ENCODE results near the gene APRT.
A peak's percentile ranks its signal among the peaks of the same experiment; 100 is the strongest.
"Not testable (repeated sequence)": the region's sequence is repeated elsewhere in the genome, so short reads cannot be mapped to it uniquely, and the experiment has no call there.

APRT gene

DNA sequence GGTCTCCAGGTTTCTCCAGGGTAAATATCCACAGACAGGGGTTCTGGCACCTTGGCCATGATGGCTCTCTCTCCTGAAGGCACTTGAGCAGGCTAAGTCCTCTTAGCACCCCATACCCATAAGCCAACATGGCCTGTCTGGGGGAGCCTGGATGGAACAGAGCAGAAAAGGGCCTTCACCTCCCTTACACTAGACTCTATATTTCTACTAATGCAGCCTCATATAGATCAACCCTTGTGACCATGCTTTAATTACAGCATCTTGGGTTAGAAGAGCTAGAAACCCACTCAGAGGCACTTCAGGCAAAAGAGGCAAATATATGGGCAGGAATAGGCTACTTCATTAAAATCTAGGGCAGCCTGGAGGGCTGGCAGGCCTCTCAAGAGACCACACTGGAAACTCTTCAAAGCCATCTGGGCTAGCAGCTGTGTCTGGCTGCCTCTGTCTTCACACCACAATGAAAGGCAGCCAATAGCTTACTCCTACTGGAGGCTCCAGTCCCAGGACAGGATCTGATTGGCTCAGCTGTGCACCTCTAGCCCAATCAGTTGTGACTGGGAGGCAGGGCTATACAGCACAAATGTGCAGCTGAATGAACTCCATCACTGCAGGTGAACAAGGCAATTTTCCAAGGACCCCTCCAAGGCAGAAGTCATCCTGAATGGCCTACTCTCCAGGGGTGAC is 12.8 kb downstream of the APRT start:
- DNase-seq (ENCODE audit: low read depth, low spot score): peak; percentile 99
- H3K4me3 ChIP-seq (ENCODE audit: low read length): peak overlapping the region; percentile 53

DNA sequence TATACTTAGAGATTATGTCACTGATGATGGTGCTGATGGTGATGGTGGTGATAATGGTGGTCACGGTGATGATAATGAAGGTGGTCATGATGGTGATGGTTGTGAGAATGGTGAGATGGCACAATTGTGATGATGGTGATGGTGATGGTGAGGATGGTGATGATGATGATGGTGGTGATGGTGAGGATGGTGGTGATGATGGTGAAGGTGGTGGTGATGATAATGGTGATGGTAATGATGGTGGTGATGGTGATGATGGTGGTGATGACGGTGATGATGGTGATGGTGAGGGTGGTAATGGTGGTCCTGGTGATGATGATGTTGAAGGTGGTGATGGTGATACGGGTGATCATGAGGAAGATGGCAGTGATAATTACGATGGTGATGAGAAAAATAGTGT is 13.7 kb downstream of the APRT start:
- H3K4me3 ChIP-seq (ENCODE audit: low read length): no peak overlapping the region
- DNase-seq (ENCODE audit: low read depth, low spot score): no peak

DNA sequence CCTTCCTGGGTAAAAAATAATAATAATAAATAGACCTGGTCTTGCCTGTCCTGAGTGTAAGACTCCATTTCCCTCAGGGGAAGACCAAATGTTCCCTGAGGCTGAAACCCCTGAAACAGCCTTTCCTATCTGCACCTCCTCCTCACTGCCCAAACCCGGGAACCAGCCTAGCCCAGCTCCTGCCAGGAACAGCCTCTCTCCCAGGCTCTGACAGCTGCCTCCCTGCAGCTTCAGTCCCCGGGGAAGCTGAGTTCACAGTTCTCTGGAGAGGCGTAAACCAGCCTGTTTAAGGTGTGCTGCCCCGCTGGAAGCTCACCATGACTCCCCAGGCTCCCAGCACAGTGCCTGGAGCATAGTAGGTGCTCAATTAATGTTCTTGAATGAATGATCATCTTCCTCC is 15.4 kb downstream of the APRT start:
- no peak overlapping the region for H3K4me3 ChIP-seq (ENCODE audit: low read length)

DNA sequence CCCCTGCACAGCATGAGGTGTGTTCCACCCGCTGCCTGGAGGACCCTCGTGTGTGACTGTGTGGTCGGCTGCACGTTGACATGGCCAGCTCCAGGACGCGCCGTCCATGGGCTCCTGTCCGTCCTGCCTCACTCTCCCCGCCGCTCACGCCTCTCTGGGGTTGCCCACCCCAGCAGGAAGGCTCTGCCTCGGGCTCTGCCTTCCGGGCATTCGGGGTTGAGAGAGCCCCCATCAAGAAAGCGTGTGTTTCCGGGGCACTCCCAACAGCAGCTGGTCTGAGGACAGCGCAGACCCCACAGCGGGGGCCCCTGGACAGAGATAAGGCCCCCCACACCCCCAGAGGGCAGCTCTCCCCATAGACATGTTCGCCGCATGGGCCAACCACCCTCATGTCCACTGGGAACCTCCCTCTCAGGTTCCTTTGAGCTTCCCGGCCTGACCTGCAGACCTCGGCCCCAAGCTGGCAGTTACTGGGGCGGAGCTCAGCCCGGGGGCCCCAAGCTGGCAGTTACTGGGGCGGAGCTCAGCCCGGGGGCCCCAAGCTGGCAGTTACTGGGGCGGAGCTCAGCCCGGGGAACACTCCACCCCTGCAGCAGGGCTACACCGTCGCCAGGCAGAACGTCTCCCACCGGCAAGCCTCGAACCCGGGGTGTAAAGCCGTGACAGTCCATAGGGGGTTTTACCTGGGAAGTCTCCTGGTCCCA is 18.3 kb downstream of the APRT start:
- peak; percentile 83 for DNase-seq (ENCODE audit: low read depth, low spot score)

More for the DNA sequence above, 15.4 kb downstream of the APRT start:
- DNase-seq (ENCODE audit: low read depth, low spot score): no peak

DNA sequence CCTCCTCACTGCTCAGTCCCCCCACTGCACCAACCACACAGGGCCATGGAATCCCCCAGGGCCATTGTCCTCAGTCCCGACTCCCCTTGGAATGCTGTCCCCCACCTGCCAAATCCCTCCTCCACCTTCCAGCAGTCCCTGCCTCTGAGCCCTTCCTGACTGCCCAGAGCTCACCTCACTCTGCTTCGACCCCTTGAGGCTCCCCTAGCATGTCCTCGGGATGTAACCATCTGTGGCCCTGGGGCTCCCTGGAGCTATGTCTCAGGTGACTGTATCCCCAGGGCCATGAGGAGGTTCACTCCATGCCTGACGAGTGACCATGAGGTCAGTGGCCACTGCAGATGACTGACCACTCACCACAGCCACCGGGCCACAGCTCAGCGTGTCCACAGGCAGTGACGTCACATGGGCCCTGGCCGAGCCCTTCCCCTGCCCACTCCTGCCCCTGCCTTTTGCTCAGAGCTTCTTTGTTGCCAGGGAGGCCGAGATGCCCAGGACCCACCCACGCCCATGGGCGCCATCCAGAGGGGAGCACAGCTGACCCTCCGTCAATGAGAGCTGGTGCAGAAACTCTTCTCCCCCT is 19.0 kb downstream of the APRT start:
- no peak for DNase-seq (ENCODE audit: low read depth, low spot score)
- peak overlapping the region; percentile 66 for H3K4me3 ChIP-seq (ENCODE audit: low read length)

More for the DNA sequence above, 18.3 kb downstream of the APRT start:
- H3K4me3 ChIP-seq (ENCODE audit: low read length): peak overlapping the region; percentile 66

DNA sequence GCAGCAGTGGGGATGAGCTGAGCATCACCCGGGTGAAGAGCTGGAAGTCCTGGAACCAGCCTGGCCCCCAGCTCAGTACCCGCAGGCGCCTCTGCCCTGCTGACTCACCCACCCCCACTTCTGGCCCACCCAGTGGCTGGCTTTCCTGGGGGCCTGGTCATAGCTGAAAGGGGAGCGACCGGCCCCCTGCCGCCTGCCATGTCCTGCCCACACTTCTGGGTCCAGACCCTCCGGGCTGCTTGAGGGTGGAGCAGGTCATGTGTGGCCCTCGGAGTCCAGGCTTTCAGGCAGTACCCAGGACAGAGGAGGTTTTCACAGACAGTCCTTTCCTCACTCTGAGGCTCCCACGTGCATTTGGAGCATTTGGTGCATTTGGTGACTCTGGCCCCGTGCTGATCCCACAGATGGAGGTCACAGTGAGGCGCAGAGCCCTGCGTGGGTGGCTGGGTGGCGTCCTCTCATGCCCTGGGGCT is 19.6 kb downstream of the APRT start:
- no peak overlapping the region for H3K4me3 ChIP-seq (ENCODE audit: low read length)
- DNase-seq (ENCODE audit: low read depth, low spot score): no peak

DNA sequence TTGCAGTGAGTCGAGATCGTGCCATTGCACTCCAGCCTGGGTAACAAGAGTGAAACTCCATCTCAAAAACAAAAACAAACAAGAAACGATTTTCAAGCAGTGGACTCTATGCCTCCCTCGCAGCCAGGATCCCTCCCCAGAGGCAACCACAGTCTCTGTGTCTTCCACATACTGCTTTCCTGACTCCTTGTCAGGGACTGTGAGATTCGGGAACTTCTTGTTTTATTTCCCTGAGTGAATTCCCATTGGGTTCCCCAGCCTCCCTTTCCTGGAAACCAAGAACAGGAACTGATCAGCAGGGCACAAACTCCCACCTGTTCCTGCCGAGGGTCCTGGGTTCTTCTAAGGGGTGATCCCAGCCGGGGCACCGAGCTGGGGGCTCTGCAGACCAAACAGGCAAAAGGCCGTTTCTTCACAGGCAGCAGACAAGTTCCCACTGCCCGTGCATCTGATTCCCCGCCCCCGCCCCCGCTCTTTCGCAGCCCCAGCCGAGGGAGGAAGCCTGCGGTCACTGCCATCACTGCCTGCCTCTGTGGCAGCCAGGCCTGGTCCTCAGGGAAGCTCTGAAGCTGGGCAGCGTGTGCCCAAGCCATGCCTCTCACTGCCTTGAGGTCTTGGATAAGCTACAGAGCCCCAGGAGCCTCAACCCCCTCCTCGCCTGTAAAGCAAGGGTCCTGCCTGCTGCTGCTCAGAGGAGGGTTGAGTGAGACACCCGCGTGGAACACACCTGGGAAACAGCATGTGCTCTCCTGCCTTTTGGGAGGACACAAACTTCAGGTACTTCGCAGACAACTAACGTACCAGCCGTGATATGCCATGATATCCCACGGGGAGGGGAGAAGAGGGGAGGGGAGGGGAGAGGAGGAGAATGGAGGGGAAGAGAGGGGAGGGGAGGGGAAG is 21.2 kb downstream of the APRT start:
- peak; percentile 74 for DNase-seq (ENCODE audit: low read depth, low spot score)
- H3K4me3 ChIP-seq (ENCODE audit: low read length): peak overlapping the region; percentile 58

DNA sequence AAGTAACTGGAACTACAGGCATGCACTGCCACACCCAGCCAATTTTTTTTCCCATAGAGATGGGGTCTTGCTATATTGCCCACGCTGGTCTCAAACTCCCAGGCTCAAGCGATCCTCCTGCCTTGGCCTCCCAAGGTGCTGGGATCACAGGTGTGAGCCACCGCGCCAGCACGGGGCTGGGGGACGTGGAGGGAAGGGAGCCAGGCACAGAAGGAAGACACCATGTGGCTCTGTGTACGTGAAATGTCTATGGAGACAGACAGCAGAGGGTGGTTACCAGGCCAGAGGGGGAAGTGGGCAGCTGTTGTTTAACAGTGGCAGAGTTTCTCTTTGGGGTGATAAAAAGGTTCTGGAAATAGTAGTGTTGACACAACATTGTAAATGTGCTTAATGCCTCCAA is 22.1 kb downstream of the APRT start:
- DNase-seq (ENCODE audit: low read depth, low spot score): no peak
- H3K4me3 ChIP-seq (ENCODE audit: low read length): peak overlapping the region; percentile 58; the same call in 1 of the 2 replicates

DNA sequence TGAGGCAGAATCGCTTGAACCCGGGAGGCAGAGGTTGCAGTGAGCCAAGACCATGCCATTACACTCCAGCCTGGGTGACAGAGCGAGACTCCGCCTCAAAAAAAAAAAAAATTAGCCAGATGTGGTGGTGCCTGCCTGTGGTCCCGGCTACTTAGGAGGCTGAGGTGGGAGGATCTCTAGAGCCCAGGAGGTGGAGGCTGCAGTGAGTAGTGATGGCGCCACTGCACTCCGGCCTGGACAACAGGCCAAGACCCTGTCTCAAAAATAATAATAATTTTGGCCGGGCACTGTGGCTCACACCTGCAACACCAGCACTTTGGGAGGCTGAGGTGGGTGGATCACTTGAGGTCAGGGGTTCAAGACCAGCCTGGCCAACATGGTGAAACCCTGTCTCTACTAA is 23.0 kb downstream of the APRT start:
- not testable (repeated sequence) for DNase-seq (ENCODE audit: low read depth, low spot score); H3K4me3 ChIP-seq (ENCODE audit: low read length)

DNA sequence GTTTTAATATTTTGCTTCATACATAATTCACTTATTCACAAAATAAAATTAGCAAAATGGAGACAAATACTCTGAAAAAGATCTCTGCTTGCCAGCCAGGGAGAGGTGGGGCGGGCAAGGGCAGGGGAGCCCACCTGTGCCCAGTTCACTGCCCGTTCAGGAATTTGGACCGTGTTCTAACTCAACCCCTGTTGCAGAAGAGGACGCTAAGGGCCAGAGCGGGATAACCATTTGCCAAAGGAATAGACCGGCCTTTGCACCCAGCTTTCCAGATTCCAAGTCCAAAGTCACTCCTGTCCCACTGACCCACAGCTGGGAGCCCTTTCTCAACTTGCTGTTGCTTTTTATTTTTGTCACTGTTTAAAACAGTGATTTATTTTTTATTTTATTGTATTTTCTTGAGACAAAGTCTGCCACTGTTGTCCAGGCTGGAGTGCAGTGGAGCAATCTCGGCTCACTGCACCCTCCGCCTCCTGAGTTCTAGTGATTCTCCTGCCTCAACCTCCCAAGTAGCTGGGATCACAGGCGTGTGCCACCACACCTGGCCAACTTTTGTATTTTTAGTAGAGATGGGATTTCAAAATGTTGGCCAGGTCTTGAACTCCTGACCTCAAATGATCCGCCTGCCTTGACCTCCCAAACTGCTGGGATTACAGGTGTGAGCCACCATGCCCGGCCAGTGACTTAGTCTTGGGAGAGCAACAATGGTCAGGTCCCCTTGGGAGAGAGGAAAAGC is 24.0 kb downstream of the APRT start:
- no peak for DNase-seq (ENCODE audit: low read depth, low spot score)
- H3K4me3 ChIP-seq (ENCODE audit: low read length): no peak overlapping the region

DNA sequence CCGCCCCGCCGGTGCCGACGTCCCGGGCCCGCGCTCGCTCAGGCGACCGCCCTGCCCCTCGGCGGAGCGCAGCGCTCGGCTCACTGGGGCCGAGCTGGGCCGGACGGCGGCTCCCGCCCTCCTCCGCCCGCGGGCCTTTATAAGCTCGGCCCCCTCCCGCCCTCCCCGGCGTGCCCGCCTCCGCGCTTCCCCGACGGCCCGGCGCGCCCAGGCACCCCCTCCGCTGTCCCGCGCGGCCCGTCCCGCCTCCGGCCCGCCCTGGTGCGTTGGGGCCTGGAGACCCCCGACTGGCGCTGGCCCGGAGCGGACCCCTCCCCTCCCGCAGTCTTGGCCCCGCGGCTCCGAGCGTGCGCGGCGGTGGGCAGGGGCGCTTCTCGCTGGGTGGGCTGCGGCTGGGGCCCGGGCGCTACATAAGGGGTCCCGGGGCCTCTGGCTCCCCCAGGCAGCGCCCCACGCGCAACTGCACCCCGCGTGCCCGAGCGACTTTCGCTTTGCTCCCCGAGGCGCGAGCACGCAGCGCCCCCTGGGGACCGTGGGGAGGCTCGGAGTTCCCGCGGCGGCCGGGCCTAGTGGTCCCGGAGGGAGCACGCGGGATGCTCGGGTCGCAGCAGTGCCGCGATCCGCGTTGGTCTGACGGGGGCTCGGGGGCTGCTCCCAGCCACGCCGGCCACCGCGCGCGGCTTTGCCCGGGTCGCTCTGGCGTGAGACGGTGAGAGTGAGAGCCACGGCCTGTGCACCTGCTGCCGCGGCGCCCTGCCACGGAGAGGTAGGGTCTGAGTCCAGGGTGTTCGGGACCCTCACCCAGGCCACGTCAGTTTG is 26.4 kb downstream of the APRT start, which contains the start of gene PIEZO1:
Gene PIEZO1 (minus strand): TSS at position 115 of the 819 bp plus-strand sequence. CDS start 256 bp downstream, outside the sequence.
- H3K4me3 ChIP-seq (ENCODE audit: low read length): peak within 1 kb of the TSS; percentile 77
- DNase-seq (ENCODE audit: low read depth, low spot score): peak; percentile 48

DNA sequence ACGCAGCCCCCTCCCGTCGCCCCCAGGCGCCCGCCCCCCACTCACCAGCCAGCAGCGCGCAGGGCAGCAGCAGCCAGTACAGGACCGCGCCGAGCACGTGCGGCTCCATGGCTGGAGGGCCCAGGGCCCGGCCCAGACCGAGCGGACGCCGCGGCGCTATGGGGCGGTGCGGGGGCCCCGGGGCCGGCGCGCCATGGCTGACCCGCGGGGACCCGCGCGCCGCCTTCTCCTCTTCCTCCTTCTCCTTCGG is 26.9 kb downstream of the APRT start:
- DNase-seq (ENCODE audit: low read depth, low spot score): no peak
- H3K4me3 ChIP-seq (ENCODE audit: low read length): peak overlapping the region; percentile 77

DNA sequence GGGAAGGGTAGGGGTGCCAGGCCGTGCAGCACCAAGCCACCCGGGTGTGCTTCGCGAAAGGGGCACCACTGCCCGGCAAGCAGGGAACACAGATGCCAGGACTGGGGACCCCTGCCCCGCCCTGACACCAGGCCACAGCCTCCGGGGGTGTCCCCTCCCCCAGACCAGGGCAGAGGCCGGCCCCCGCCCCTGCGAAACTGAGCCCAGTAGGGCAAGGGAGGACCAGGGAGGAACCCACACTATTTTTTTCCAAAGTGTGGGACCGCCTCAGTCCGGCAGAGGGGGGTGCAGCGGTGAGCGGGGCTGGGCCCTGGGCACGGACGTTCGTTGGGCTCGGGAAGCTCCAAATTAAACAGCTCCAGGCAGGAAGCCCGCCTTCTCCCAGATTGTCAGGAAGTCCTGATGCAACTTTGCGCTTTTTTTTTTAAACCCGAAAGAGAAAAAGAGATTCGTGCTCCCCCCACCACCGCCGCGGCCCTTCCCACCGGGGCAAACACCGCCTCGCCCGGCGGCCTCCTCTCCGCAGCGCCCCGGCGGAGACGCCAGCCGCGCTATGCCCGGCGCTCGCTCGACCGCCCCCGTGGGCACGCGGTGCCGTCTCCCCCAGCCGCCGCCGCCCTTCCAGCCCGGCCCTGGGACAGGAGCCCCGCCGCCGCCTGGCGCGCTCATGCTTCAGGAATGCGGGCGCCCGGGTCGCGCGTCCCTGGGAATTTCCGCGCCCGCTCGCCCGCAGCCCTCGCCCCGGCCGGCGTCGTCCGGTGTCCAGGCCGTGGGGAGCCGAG is 27.5 kb downstream of the APRT start:
- no peak for DNase-seq (ENCODE audit: low read depth, low spot score)
- H3K4me3 ChIP-seq (ENCODE audit: low read length): peak overlapping the region; percentile 77

DNA sequence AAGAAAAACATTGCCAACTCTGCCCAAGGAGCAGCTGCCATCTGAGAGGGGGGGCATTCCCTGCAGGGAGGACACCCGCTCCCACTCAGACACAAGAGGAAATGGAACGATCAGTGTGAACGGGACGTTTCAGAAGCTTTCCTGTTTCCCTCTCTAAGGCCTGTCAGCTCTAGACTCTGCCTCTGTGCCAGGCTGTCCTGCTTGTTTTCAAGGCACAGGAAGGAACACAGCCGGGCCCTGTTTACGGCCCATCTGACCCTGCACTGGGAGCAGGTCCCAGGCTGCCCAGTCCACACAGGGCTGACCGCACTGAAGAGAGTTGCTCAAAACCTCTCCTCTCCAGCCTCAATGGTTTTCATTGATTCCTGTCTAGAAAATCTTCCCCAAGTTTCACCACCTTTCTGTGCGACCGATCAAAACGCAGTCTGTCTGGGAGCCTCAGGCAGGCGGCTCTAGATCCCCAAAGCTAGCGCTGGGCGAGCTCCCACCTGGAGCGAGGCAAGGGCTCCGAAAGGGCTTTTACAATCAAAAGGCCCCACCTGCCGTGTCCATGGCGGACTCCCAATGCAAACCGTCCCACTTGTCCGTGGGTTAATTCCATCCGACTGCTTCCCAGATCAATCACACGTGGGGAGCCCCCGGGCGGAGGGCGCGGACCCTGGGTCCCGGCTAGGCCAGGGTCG is 28.2 kb downstream of the APRT start:
- H3K4me3 ChIP-seq (ENCODE audit: low read length): peak overlapping the region; percentile 77
- DNase-seq (ENCODE audit: low read depth, low spot score): peak; percentile 50

DNA sequence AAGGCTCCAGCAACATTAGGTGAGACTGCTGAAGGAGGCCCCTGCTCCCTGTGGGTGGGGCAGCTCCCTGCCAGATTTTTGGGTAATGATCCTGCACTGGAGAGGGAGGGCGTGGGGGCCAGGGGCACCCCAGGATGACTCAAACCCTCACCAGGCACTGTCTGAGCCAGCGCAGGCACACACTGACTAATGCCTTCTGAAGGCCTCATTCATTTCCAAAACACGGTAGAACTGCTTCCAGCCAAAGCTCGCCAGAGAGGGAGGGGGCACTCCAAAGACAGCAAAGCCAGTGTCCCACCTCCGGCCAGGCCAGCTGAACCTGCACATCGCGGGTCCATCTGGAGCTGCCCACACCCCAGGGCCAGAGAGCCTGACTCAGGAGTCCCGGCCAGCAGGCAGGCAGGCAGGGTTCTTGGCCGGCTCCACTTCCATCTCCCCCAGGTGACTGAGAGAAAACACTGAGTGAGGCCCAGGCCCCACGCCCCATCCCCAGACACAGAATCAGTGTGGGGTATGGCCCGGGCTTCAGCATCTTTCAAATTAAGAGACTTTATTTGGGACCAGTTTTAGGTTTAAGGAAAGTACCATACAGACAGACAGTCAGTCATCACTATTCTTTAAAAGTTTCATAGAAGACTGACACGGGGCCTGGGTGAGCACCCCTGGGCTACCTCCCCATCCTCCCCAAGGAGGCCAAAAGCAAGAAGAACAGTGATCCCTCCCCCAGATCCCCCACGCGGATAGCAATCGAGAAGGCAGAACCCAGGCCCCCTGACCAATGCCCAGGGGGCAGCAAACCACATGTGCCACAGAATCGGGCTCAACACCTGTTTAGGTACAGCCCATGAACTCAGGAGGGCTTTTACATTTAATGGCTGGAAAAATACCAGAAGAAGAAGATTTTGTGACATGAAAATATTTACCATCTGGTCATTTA is 29.0 kb downstream of the APRT start:
- DNase-seq (ENCODE audit: low read depth, low spot score): no peak

More for the DNA sequence above, 29.0 kb downstream of the APRT start:
- peak overlapping the region; percentile 77 for H3K4me3 ChIP-seq (ENCODE audit: low read length)
